GM12872 (cell line): ENCODE data around the gene SH3D21.

Experiments
- CTCF ChIP-seq: IDR thresholded peaks from 3 replicates; pipeline ENCODE4 v1.5.1; 2011; ENCODE audit warnings: low read depth, mild to moderate bottlenecking, low read length, moderate library complexity; ENCODE audit not compliant: insufficient read depth

Gene SH3D21

GRCh38 chr1:36286802-36287201 is 19.4 kb upstream of the SH3D21 start:
- TF ChIP-seq CTCF: no peak

- no peak for TF ChIP-seq CTCF
Measured at GRCh38 chr1:36287595-36287994, 18.6 kb upstream of the SH3D21 start.

DNA sequence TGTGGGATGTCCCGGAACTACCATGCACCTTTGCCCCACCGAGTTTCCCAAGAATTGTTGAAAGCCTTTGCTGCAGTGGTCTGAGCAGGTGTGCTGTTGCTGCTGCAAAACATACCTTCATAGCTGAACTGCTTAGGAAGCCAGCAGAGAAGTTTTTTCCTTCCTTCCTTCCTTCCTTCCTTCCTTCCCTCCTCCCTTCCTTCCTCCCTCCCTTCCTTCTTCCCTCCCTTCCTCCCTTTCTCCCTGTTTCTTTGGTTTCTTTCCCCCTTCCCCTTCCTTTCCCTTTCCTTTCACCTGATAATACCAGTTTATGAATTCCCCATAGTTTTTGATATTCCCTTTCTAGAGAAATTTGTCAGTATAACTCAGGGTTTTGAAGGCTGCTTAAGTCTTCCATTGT is 10.8 kb upstream of the SH3D21 start:
- TF ChIP-seq CTCF: no peak

GRCh38 chr1:36297062-36297461 is 9.1 kb upstream of the SH3D21 start:
- no peak for TF ChIP-seq CTCF

DNA sequence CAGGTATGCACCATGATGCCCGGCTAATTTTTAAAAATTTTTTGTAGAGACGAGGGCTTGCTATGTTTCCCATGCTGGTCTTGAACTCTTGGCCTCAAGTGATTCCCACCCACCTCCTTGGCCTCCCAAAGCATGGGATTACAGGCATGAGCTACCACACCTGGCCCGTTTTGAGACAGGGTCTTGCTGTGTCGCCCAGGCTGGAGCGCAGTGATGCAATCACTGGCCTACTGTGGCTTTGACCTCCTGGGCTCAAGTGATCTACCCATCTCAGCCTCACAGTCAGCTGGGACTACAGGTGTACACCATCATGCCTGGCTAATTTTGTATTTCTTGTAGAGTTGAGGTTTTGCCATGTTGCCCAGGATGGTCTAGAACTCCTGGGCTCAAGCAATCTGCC is 7.5 kb upstream of the SH3D21 start:
- no peak for TF ChIP-seq CTCF

- no peak for TF ChIP-seq CTCF
Measured at GRCh38 chr1:36300526-36300925, 5.6 kb upstream of the SH3D21 start.

GRCh38 chr1:36301220-36301619 is 4.9 kb upstream of the SH3D21 start:
- TF ChIP-seq CTCF: no peak

GRCh38 chr1:36303244-36303643 is 2.9 kb upstream of the SH3D21 start:
- TF ChIP-seq CTCF: no peak
